NCI-H2107 treated with DMSO at 0.1 percent for 48 hours (cell line): ENCODE measurements around the gene GH2.
"Not testable (repeated sequence)": the region's sequence is repeated elsewhere in the genome, so short reads cannot be mapped to it uniquely, and the experiment has no call there.

Experiments
- DNase-seq: peaks from one replicate; lab custom pipeline; 2025; ENCODE audit not compliant: unreplicated experiment; lab: John Stamatoyannopoulos, UW

Gene GH2

GRCh38 chr17:63881935-63882601 lies at the start of gene GH2:
TSS of gene GH2 (minus strand) at chr17:63881944. CDS start at chr17:63881801, 143 bp downstream.
- DNase-seq = no peak

DNA sequence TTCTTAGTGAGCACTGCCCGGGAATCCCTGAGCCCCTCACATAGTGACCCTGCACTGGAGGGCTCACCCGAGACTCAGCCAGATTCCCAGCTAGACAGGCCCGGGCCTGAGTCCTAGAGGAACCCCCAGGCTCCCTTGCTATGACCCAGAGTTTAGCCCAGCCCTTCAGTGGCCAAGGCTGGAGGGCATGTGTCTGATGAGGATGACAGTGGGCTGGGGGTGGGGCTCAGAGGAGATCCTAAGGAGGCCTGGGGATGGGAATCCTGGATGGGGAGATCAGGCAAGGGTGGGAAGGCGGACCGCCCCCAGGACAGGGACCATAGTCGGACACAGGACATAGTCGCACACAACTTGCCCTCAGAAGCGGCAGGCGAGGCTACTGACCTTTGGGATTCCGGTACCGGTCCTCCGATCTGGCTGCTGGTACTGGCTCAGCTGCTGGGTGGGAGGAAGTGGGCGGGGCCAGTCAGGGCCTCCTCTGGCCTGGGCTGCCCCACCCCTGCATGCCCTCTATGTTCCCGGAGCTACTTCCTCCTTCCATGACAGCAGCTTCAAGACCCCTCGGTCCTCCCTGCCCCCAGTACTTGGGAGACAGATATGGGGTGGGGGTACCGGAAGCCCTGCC lies 49.3 kb upstream of the GH2 start:
- no peak for DNase-seq

DNA sequence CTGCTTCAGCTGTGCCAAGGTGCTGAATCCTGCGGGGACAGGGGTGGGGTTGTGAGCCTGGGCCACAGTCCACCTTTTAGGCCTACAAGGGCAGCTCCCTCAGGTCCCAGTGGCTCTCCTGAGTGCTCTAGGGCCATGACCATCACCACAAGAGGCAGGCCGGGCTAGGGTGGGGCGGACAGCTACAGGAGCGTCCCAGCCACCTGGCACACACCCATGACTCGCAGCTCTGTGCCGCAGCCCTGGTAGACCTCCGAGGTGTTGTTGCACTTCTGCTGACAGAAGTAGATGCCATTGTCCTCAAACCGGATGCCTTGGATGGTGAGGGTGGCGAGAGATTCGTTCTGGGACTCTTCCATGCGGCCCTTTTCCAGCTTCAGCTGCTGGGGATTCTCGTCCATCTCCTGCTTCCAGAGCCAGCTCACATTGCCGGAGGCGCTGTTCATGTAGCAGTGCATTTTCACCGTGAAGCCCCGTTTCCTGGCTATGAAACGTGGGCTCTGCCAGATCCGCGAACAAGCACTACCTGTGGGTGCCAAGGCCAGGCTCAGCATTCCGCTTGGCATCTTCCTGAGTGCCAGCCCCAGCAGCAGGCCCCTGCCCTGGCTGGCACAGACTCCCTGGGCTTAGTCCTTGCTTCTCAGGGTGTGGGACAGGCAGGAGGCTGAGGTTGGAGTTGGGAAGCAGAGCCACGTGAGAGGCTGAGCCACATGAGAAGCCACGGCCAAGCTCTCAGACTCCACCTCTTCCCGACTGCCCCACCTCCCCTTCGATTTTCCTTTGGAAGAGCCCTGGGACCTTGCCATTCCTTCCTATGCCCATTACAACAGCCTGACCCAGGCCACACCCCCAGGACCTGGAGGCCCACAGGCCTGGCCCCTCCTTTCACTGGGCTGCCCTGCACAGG lies 48.4 kb upstream of the GH2 start:
- no peak for DNase-seq

DNA sequence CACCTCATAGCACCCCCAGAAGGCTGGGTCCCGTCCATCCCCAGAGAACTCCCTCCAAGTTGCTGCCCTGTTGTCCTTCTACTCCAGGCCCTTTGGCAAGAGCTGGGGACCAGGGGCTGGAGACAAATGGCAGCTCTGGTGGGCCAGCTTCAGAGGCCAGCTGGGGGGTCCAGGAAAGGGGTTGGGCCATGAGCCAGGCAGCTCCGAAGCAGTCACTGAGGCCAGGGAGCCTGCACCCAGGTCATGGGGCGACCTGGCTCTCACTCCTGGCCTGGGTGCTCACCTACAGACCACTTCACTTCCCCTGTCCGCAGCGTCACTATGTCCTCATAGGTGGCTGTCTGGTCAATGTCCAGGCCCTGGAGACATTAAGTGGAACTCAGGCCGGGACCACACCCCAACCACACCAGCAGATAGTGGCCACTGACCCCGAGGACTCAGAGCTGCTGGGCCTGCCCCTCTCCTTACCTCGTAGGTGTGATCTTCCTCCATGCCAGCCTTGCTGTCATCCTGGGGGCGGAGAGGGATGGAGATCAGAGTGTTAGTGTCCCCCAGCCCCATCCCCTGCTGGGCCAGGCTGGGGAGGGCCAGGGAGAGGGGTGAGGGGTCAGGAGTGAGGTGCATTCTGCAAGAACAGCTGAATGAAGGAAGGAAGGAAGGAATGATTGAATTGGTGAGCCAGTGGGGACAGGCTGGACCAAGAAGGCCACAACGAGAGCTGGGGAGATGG lies 47.4 kb upstream of the GH2 start:
- no peak for DNase-seq

- DNase-seq = no peak
Observed at GRCh38 chr17:63928172-63928666, 46.5 kb upstream of the GH2 start.

GRCh38 chr17:63927464-63928171 lies 45.9 kb upstream of the GH2 start:
- DNase-seq = no peak

GRCh38 chr17:63926164-63926563 lies 44.4 kb upstream of the GH2 start:
- DNase-seq = no peak

GRCh38 chr17:63925615-63926014 lies 43.9 kb upstream of the GH2 start:
- DNase-seq = no peak

GRCh38 chr17:63922402-63922801 lies 40.7 kb upstream of the GH2 start:
- not testable (repeated sequence) for DNase-seq

GRCh38 chr17:63920779-63921178 lies 39.0 kb upstream of the GH2 start:
- DNase-seq = not testable (repeated sequence)

GRCh38 chr17:63920050-63920449 lies 38.3 kb upstream of the GH2 start:
- not testable (repeated sequence) for DNase-seq

- peak; percentile 64 for DNase-seq
Observed at GRCh38 chr17:63919311-63919723, 37.6 kb upstream of the GH2 start.

GRCh38 chr17:63918789-63919305 lies 37.1 kb upstream of the GH2 start, which contains the start of gene GH1:
TSS of gene GH1 (minus strand) at chr17:63918839. CDS start at chr17:63918776, 63 bp downstream.
- not testable (repeated sequence) for DNase-seq

DNA sequence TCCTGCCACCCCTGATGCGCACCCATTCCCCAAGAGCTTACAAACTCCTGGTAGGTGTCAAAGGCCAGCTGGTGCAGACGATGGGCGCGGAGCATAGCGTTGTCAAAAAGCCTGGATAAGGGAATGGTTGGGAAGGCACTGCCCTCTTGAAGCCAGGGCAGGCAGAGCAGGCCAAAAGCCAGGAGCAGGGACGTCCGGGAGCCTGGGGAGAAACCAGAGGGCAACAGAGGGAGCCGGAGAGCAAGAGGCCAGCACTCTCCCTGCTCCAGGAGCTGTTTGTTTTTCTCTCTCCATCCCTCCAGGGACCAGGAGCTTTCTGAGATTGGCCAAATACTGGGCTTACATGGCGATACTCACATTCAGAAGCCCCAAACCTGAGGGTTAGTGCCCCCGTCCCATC lies 36.6 kb upstream of the GH2 start:
- DNase-seq = no peak

GRCh38 chr17:63917646-63918045 lies 35.9 kb upstream of the GH2 start:
- DNase-seq = no peak

DNA sequence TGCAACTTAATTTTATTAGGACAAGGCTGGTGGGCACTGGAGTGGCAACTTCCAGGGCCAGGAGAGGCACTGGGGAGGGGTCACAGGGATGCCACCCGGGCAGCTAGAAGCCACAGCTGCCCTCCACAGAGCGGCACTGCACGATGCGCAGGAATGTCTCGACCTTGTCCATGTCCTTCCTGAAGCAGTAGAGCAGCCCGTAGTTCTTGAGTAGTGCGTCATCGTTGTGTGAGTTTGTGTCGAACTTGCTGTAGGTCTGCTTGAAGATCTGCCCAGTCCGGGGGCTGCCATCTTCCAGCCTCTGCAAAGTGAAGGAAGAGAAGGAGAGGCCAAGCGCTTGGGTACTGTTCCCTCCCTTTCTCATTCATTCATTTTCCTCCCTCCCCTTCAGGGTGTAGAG lies 35.5 kb upstream of the GH2 start:
- DNase-seq = not testable (repeated sequence)

- DNase-seq = no peak
Observed at GRCh38 chr17:63916566-63917185, 34.9 kb upstream of the GH2 start.

DNA sequence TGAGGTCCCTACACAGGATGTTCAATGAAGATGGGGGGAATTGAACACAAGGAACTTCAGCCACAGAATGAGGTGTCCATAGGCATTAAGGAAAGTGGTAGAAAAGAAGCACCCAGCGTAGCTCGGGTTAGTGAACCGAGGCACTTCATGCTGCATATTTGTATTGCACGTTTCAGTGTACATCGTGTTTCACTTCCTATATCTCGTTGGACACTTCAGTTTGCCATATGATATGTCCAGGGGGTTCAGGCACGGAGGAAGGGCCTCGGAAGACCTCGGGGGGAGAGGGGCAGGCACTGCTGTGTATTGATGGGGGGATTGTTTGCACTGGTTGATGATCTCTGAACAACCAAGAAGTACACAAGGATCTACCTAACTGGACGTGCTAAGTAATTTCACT lies 34.0 kb upstream of the GH2 start:
- DNase-seq = not testable (repeated sequence)

- DNase-seq = no peak
Observed at GRCh38 chr17:63914471-63914870, 32.7 kb upstream of the GH2 start.
